Vagina (tissue), 2 donors: ENCODE data around the gene MCF2L.

Source experiments
- POLR2A ChIP-seq, 2 donors: fragments of 450-650 bp; IDR thresholded peaks; one replicate each; pipeline ENCODE4 v1.6.1; 2017; ENCODE audit warnings: antibody characterized with exemption in 2 of 2, mild to moderate bottlenecking in 2 of 2, moderate library complexity in 2 of 2
- TF ChIP-seq, protein P1 (sequence below), 3 experiments: fragments of 450-650 bp in 2 of 3; fragments of 200-600 bp in 1 of 3; sonication (generic) in 1 of 3; IDR thresholded peaks; one replicate each; pipeline ENCODE4 v1.5.1; 2017 to 2019; ENCODE audit warnings: antibody characterized with exemption in 3 of 3, mild to moderate bottlenecking in 2 of 3, moderate library complexity in 2 of 3

DNA sequence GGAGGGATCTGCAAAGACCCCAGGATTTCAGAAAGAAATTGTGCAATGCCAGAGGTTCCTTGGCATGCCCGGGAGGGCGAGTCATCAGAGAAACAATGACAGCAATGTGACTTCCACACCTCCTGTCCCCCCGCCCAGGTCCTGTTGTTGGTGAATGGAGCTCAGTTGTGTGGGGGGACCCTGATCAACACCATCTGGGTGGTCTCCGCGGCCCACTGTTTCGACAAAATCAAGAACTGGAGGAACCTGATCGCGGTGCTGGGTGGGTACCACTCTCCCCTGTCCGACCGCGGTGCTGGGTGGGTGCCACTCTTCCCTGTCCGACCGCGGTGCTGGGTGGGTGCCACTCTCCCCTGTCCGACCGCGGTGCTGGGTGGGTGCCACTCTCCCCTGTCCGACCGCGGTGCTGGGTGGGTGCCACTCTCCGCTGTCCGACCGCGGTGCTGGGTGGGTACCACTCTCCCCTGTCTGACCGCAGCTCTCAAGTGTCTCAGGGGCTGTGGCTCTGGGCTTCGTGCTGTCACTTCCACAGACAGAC is 148.4 kb downstream of the MCF2L start:
- no peak for TF ChIP-seq POLR2A (IDR thresholded peaks at IDR 0.05)
- TF ChIP-seq, protein P1, sequence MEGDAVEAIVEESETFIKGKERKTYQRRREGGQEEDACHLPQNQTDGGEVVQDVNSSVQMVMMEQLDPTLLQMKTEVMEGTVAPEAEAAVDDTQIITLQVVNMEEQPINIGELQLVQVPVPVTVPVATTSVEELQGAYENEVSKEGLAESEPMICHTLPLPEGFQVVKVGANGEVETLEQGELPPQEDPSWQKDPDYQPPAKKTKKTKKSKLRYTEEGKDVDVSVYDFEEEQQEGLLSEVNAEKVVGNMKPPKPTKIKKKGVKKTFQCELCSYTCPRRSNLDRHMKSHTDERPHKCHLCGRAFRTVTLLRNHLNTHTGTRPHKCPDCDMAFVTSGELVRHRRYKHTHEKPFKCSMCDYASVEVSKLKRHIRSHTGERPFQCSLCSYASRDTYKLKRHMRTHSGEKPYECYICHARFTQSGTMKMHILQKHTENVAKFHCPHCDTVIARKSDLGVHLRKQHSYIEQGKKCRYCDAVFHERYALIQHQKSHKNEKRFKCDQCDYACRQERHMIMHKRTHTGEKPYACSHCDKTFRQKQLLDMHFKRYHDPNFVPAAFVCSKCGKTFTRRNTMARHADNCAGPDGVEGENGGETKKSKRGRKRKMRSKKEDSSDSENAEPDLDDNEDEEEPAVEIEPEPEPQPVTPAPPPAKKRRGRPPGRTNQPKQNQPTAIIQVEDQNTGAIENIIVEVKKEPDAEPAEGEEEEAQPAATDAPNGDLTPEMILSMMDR (IDR thresholded peaks at IDR 0.05), result no peak
